G401 (cell line): ENCODE data around the gene SLC25A42. TPM values are rescaled to one million over a fixed set of nuclear protein-coding genes. Genes with fewer than 3 reads are reported as not detected.
A peak's percentile ranks its signal among the peaks of the same experiment; 100 is the strongest.
"Not testable (repeated sequence)": the region's sequence is repeated elsewhere in the genome, so short reads cannot be mapped to it uniquely, and the experiment has no call there.

Source experiments
- DNase-seq: peaks from one replicate; pipeline ENCODE4 v3.0.0-alpha.2; 2015; ENCODE audit warnings: low spot score
- in situ Hi-C: cut with HindIII; loops from 2 replicates; pipeline ENCODE4 v1.10.0; 2016; ENCODE audit warnings: low sequenced_read_pairs, mixed read lengths
- total RNA-seq: library from RNA; depleted of rRNA; stranded (reverse); fragments of >200 nt; shearing (Covaris generic); gene quantifications from 2 replicates; pipeline ENCODE4 v1.2.3, GENCODE V29; 2014

The SLC25A42 gene
- total RNA-seq, 1 experiment from 2014 or later = 3.0 TPM

DNA sequence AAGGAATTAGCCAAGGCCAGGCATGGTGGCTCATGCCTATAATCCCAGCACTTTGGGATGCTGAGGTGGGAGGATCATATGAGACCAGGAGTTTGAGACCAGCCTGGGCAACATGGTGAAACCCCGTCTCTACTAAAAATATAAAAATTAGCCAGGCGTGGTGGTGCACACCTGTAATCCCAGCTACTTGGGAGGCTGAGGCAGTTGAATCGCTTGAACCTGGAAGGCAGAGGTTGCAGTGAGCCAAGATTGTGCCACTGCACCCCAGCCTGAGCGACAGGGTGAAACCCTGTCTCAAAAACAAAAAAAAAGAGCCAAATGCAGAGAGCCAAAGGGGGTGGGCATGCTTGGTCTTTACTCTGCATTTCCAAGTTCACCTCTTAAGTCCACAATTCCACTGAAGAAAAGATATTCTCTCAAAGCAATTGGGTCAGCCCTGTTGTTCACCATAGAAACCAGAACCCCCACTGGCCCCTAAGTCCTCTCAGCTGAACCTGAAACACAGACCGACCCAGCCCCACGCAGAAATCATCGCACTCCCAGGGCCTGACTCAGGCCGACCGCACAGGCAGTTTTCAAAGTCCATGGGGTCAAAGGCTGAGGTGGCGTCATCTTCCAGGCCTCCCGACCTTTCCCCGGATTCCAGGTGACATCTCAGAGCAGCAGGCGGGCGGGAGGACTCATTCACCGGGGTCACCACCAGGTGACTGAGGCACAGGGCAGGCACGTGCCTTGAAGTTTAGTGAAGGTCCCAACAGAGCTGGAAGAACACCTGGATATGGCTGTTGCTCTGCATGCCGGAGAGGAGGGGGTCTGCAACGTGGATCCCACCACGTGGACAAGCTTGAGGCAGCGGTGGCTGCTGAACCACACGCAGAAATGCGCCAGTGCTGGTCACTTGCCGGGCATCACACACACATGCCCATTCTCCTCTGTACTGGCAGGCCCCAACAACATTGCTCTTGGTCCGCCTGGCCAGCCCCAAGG, 33.1 kb downstream of the SLC25A42 start:
- in situ Hi-C loops = no loop called here

DNA sequence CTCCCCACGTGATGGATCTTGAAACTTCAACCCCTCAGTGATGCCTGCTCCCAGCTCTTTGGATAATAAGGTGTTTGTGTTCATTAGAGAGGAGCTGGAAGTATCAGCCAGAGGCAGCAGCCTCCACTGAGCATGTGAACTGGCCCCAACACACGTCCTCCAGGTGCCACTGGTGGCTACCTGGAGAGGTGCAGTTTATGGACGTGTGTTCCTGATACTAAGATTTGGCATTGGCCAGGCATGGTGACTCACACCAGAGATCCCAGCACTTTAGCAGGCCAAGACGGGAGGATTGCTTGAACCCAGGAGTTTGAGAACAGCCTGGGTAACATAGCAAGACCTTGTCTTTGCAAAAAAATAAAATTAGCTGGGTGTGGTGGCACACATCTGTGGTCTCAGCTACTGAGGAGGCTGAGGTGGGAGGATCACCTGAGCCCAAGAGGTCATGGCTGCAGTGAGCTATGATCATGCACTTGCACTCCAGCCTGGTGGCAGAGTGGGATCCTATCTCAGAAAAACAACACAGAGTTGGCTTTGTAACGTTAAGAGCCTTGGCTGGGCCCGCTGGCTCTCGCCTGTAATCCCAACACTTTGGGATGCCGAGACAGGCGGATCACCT, 34.4 kb downstream of the SLC25A42 start:
- in situ Hi-C loops = no loop called here
- no peak for DNase-seq

More for the DNA sequence above, 33.1 kb downstream of the SLC25A42 start:
- DNase-seq = no peak

DNA sequence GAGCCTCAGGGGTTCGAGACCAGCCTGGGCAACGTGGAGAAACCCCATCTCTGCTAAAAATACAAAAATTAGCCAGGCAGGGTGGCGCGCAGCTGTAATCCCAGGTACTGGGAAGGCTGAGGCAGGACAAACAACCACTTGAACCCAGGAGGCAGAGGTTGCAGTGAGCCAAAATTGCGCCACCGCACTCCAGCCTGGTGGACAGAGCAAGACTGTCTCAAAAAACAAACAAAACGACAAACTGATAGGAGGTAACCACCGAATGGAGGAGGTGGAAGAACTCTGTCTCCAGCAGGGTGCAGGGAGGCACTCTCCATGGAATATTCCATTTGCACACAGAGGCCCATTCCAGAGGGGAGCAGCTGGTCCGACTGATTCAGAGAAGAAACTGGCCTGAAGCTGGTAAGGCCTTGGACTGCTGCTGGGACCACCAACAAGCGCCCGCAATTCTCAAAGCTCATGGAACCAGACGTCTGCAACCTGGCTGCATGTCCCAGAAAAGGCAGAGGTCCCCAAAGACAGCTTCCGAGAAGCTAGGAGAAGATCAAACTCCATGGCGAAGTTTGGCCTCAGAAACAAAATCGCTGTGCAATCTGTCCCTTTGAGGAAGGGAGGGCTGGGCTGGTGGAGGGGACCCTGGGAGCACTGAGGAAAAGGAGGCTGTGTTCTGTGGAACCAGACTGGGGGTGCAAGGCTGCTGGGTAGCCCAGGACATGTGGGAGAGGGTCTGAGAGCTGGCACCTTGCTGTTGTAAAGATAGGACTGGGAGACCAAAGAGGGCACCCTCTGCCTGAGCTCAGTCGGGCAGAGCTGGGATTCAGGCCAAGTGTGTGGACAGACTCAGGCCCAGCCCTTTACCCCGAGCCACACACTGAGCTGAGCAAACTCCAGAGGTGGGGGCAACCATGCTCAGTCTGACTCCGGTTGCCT, 35.2 kb downstream of the SLC25A42 start:
- in situ Hi-C loops = no loop called here
- DNase-seq = no peak

DNA sequence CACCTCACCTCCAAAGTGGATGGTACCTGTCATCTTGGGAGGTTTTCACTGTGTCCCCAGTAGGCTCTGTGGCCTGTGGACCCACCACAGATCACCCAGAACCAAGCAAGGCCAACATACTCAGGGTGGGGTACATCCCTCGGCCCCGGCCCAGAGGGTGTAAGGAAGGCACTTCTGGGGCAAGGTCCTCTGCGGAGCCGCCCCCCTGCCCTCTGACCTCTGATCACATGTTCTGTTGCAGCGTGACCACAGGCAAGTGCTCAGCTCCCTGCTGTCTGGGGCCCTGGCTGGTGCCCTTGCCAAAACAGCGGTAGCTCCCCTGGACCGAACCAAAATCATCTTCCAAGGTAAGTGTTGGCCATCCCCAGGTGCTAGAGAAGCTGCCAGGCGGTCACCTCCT, 37.7 kb downstream of the SLC25A42 start:
- DNase-seq = no peak
- in situ Hi-C loops = no loop called here

DNA sequence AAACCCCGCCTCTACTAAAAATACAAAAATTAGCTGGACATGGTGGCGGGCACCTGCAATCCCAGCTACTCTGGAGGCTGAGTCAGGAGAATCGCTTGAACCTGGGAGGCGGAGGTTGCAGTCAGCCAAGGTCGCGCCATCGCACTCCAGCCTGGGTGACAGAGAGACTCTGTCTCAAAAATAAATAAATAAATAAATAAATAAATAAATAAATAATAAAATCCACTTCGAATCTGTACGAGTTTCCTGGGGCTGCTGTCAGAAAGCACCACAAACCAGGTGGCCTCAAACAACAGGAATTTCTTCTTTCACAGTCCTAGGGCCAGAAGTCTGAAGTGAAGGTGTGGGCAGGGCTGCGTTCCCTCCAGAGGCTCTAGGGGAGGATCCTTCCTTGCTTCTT, 38.8 kb downstream of the SLC25A42 start:
- in situ Hi-C loops, DNase-seq: not testable (repeated sequence)

DNA sequence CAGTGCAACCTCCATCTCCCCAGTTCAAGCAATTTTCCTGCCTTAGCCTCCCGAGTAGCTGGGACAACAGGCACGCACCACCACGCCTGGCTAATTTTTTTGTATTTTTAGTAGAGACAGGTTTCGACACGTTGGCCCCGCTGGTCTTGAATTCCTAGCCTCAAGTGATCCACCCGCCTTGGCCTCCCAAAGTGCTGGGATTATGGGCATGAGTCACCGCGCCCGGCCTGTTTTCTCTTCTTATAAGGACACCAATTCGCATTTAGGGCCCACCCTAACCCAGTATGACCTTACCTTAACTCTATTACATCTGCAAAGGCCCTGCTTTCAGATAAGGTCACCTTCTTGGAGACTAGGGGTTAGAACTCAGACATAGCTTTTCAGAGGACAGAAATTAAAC, 39.4 kb downstream of the SLC25A42 start:
- in situ Hi-C loops = no loop called here
- no peak for DNase-seq

DNA sequence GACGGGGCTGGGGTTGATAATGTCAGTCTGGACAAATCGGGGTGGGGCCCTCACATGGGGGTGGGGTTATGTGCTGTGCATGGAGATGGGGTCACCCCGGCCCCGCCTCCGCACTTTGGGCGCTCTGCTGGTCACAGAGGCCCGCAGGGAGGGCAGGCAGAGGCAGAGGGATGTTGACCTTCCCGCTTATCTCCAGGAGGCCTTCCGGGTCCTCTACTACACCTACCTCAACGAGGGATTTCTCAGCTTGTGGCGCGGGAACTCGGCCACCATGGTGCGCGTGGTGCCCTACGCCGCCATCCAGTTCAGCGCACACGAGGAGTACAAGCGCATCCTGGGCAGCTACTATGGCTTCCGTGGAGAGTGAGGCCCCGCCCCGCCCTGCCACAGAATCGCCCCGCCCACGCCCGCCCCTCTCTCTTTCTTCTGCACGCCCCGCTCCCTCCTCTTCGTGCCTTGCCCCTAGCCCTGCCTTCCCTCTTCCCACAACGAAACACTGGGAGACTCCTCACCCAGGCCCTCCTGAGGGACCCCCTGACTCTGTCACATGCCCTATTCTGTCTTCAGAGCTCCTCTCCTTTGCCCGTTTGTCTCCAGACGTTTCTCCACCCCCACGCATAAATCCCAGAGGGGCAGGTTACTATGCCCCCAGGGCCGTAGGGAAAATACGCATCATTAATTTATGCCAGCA, 41.7 kb downstream of the SLC25A42 start:
- no peak for DNase-seq

DNA sequence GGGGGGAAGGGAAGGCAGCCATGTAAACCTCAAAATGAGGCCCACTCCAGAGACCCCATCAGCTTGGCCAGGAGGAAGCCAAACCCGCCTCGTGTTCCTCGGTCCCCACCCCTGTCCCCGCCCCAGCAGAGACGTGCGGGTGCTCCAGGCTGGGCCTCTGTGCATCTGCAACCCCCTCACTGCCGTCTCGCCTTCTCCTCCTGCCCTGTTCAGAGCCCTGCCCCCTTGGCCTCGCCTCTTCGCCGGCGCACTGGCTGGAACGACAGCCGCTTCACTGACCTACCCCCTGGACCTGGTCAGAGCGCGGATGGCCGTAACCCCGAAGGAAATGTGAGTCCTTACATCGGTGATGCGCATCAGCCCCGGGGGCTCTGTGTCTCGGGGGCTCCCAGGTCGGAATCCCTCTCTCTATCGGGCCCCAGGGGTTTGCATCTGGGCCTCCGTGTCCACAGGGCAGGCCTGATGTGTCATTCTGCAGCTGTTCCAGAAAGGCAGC, 42.3 kb downstream of the SLC25A42 start:
- DNase-seq = no peak
- in situ Hi-C loops = no loop called here

More for the DNA sequence above, 41.7 kb downstream of the SLC25A42 start:
- in situ Hi-C loops = no loop called here

DNA sequence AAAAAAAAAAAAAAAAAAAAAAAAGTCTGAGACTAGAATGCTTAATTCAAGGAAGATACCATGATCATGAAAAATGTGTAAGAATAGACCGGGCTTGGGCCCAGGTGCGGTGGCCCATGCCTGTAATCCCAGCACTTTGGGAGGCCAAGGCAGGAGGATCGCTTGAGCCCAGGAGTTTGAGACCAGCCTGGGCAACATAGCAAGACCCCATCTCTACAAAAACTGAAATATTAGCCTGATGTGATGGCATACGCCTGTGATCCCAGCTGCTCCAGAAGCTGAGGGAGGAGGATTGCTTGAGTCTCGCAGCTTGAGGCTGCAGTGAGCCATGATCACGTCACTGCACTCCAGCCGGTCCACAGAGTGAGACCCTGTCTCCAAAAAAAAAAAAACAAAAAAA, 43.1 kb downstream of the SLC25A42 start:
- in situ Hi-C loops, DNase-seq: not testable (repeated sequence)

DNA sequence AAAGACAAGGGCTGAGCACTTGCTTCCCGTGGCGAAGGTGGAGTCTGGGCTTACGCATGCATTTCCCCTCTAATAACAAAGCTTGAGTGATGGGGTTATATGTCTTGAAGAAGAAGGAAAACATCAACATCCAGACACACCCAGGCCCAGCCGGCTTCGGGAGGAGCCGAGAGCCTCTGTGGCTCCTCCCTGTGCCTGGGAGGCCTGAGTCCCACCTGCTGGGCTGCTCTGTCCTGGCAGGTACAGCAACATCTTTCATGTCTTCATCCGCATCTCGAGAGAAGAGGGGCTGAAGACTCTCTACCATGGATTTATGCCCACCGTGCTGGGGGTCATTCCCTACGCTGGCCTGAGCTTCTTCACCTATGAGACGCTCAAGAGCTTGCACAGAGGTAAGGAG, 43.9 kb downstream of the SLC25A42 start:
- in situ Hi-C loops = no loop called here
- DNase-seq = no peak

DNA sequence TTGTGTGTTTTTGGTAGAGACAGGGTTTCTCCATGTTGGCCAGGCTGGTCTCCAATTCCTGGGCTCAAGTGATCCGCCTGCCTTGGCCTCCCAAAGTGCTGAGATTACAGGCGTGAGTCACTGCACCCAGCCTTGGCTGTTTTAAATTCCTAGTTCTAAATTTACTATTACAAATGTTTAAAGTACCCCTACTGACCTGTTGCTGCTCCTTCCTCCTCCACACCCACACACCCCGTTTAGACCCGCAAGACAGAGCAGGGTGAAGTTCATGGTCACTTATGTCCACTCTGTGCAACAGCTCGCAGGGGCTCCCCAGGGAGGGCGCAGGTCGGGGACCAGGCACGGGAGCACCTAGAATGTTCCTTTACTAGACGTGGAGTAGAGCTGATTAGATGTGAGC, 45.8 kb downstream of the SLC25A42 start:
- no peak for DNase-seq
- in situ Hi-C loops = no loop called here

DNA sequence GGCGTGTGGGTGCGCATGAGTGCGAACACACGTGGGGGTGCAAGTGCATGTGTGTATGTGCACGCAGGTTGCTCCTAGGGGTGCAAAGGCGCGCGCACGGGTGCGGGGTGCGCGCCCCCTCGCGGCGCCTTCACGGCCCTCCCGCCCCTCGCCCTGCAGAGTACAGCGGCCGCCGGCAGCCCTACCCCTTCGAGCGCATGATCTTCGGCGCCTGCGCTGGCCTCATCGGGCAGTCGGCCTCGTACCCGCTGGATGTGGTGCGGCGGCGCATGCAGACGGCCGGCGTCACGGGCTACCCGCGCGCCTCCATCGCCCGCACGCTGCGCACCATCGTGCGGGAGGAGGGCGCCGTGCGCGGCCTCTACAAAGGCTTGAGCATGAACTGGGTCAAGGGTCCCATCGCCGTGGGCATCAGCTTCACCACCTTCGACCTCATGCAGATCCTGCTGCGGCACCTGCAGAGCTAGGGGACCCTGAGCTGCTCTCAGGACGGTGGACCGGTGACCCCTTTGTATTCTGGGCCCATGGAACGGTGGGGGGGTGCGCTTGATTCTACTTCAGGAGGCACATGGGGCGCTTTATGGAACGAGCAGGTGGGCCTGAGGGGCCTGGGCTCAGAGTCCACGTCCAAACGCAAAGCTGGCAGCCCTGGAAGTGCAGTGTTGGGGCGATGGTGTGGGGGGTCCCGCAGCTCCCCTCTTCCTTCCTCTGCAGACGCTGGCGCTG, 46.8 kb downstream of the SLC25A42 start:
- DNase-seq = peak; percentile 41
- in situ Hi-C loops = no loop called here

DNA sequence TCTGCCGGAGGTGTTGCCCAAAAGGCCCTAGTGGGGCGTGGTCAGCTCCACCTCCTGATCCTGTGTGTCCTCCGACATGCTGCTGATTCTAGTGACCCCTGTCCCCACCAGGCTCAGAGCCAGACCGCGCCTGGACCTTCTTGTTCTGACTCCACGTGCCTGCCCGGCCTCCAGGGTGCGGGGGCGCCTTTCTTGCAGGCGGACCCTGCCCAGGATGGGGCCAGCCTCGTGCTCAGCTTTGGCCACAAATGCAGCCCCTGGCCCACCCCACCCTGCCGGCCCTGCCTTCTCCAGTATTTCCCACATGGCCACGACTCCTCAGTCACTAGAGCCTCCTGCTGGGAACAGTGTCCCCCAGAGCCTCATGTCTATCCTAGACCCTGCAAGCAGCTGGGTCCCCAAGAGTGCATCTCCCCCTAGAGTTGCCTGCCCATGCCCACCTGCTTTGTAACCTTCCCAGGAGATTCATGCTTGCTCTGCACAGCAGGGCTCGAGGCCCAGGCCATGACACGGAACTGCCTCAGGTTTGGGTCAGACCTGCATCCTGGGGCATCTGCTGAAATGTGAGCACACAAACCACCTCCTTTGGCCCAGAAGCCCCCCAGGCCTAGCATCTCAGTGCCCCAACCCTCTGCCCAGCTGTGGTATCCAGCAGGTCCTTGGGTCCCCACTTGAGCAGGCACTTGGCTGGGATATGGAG, 47.5 kb downstream of the SLC25A42 start:
- in situ Hi-C loops = no loop called here
- no peak for DNase-seq

DNA sequence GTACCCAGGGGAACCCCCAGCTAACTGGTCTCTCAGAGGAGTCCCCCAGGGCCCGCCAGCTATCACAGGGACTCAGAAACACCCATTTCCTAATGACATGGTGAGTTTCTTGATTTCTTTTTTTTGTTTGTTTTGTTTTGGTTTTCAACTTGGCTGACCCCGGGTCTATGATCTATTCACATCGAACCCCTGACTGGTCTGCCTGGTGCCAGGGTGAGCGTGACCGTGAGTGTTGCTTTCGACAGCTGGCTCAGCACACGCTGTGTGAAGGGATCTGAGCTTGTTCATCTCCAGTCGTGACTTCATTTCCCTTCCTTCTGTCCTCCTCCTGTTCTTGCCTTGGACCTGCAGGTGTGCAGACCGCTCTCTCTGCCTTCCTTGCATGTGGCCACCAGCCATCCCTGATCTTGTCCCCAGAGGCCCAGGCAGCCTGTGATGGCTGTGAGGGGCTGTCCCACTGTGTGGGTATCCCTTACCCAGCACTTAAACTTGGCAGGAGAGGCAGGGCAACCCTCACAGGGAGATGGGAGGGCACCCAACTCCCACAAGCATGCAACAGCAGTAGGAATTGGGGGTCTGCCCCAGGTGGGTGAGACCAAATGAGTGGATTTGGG, 48.3 kb downstream of the SLC25A42 start:
- in situ Hi-C loops = no loop called here
- no peak for DNase-seq

DNA sequence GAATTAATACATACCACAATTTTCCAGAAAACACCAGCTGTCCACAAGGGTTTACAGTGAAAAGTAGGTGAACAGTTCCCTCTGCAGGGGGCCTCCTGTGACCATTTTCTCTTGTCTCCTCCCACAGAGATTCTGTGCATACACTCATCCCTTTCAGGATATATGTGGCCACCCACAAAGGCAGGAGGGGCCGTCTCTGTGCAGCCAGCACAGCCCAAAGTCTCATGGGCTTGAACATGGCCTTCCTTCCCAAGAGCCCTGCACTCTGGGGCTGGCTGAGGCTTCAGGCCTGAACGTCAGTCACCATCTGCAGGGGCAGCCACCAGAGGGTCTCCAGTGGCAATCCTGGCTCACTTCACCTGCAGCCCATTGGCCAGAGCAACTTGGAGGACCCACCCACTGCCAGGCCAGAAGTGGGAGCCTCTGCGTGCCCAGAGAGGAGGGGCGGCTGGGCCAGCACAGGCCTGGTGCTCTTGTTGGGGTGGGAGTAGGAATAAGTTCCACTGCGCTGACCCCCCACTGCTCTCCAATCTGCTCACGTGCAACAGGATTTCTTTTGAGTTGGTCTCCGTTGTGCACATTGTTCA, 49.3 kb downstream of the SLC25A42 start:
- in situ Hi-C loops = no loop called here
- DNase-seq = peak; percentile 17

DNA sequence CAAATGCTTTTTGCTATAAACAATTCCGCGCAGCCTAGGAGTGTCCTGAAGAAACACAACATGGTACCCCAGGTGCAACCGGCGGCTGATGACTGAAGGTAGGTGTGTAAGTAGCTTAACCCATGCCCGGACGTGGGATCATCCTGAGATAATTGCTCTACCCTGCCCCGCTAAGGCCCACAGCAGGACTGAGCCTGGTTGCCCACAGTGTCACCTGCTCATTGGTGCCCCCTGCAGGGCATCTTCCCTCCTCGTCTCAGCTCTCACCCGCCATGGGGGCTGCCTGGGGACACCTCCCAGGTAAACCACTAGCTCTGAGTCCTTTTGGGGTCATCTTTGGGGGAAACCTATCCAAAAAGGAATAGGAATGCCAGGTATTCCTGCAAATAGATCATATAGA, 52.2 kb downstream of the SLC25A42 start:
- no peak for DNase-seq
- in situ Hi-C loops = no loop called here
